HPDE6-E6E7 (cell line): Measurements from ENCODE around the gene PLAC8L1.

Experiments used
- DNase-seq: peaks from one replicate; pipeline ENCODE4 v3.0.0; 2011; ENCODE audit warnings: missing footprints; ENCODE audit errors: extremely low spot score

The PLAC8L1 gene

GRCh38 chr5:146079695-146080373, 25.5 kb downstream of the PLAC8L1 start:
- DNase-seq: no peak

- DNase-seq: no peak
Measured at GRCh38 chr5:146078566-146078965, 26.8 kb downstream of the PLAC8L1 start.

- no peak for DNase-seq
Measured at GRCh38 chr5:146076455-146076854, 28.9 kb downstream of the PLAC8L1 start.

- no peak for DNase-seq
Measured at GRCh38 chr5:146076028-146076427, 29.3 kb downstream of the PLAC8L1 start.

GRCh38 chr5:146073239-146073900, 32.0 kb downstream of the PLAC8L1 start:
- DNase-seq: no peak

GRCh38 chr5:146072595-146072994, 32.8 kb downstream of the PLAC8L1 start:
- no peak for DNase-seq

GRCh38 chr5:146071171-146071570, 34.2 kb downstream of the PLAC8L1 start:
- DNase-seq: no peak

GRCh38 chr5:146070746-146071145, 34.6 kb downstream of the PLAC8L1 start:
- DNase-seq: no peak

GRCh38 chr5:146069780-146070099, 35.6 kb downstream of the PLAC8L1 start:
- DNase-seq: no peak

GRCh38 chr5:146068977-146069779, 36.2 kb downstream of the PLAC8L1 start:
- no peak for DNase-seq

- no peak for DNase-seq
Measured at GRCh38 chr5:146068206-146068605, 37.2 kb downstream of the PLAC8L1 start.

GRCh38 chr5:146066968-146067367, 38.4 kb downstream of the PLAC8L1 start:
- no peak for DNase-seq

- no peak for DNase-seq
Measured at GRCh38 chr5:146060221-146060585, 45.2 kb downstream of the PLAC8L1 start.

GRCh38 chr5:146059460-146060220, 45.7 kb downstream of the PLAC8L1 start:
- DNase-seq: no peak

GRCh38 chr5:146055432-146055831, 49.9 kb downstream of the PLAC8L1 start:
- DNase-seq: no peak

- DNase-seq: no peak
Measured at GRCh38 chr5:146052780-146053179, 52.6 kb downstream of the PLAC8L1 start.

- no peak for DNase-seq
Measured at GRCh38 chr5:146051678-146052077, 53.7 kb downstream of the PLAC8L1 start.

GRCh38 chr5:146050086-146050485, 55.3 kb downstream of the PLAC8L1 start:
- DNase-seq: no peak

- no peak for DNase-seq
Measured at GRCh38 chr5:146049704-146050026, 55.7 kb downstream of the PLAC8L1 start.

- peak; percentile 75 for DNase-seq
Measured at GRCh38 chr5:146048994-146049703, 56.2 kb downstream of the PLAC8L1 start.

- no peak for DNase-seq
Measured at GRCh38 chr5:146047396-146047795, 58.0 kb downstream of the PLAC8L1 start.

GRCh38 chr5:146043722-146044121, 61.7 kb downstream of the PLAC8L1 start:
- DNase-seq: no peak
